ENCODE data around the gene JPH2. TPM values are rescaled to one million over a fixed set of nuclear protein-coding genes. Genes with fewer than 3 reads are reported as not detected.
"Not testable (repeated sequence)": the region's sequence is repeated elsewhere in the genome, so short reads cannot be mapped to it uniquely, and the experiment has no call there.

JPH2 gene
- total RNA-seq, 2 donors from 2014 or later: 0.29 to 0.46 TPM

GRCh38 chr20:44135012-44135412, 52.0 kb downstream of the JPH2 start:
- no peak for DNase-seq
- peak; percentile 48 to 72 for ATAC-seq (replicated peaks in 1 of 2)
- peaks cover 10% of the 10 kb centered on the region for H3K27me3 Mint-ChIP-seq (ENCODE audit: low read depth)
- H3K4me1 Mint-ChIP-seq (ENCODE audit: low read depth): no peaks in the 10 kb centered on the region
- no peaks in the 10 kb centered on the region for H3K9me3 Mint-ChIP-seq
- no peaks in the 10 kb centered on the region for H3K36me3 Mint-ChIP-seq (ENCODE audit: insufficient read depth in 2 of 2)
- no peak overlapping the region for H3K4me3 Mint-ChIP-seq
- H3K27ac Mint-ChIP-seq: no peak overlapping the region

GRCh38 chr20:44133424-44133823, 53.6 kb downstream of the JPH2 start:
- DNase-seq: no peak

GRCh38 chr20:44131704-44132103, 55.3 kb downstream of the JPH2 start:
- H3K27ac Mint-ChIP-seq: no peak overlapping the region
- DNase-seq: no peak

More at GRCh38 chr20:44133424-44133823, 53.6 kb downstream of the JPH2 start:
- no peaks in the 10 kb centered on the region for H3K9me3 Mint-ChIP-seq
- no peak overlapping the region for H3K4me3 Mint-ChIP-seq
- no peaks in the 10 kb centered on the region for H3K36me3 Mint-ChIP-seq (ENCODE audit: insufficient read depth in 2 of 2)
- H3K27ac Mint-ChIP-seq: no peak overlapping the region
- ATAC-seq (replicated peaks in 1 of 2): peak in 1 of 2 donors; percentile 34
- H3K27me3 Mint-ChIP-seq (ENCODE audit: low read depth): no peaks in the 10 kb centered on the region
- H3K4me1 Mint-ChIP-seq (ENCODE audit: low read depth): no peaks in the 10 kb centered on the region

GRCh38 chr20:44129911-44130718, 56.9 kb downstream of the JPH2 start:
- Mint-ChIP-seq H3K4me1 (ENCODE audit: low read depth) (no peaks in the 10 kb centered on the region), H3K4me3 (no peak overlapping the region), H3K27ac (no peak overlapping the region), H3K36me3 (ENCODE audit: insufficient read depth in 2 of 2) (no peaks in the 10 kb centered on the region), H3K27me3 (ENCODE audit: low read depth) (no peaks in the 10 kb centered on the region), H3K9me3 (no peaks in the 10 kb centered on the region)
- ATAC-seq (replicated peaks in 1 of 2) (no peak), DNase-seq (no peak)

More at GRCh38 chr20:44131704-44132103, 55.3 kb downstream of the JPH2 start:
- ATAC-seq (replicated peaks in 1 of 2): no peak
- Mint-ChIP-seq H3K9me3 (no peaks in the 10 kb centered on the region), H3K36me3 (ENCODE audit: insufficient read depth in 2 of 2) (no peaks in the 10 kb centered on the region), H3K4me1 (ENCODE audit: low read depth) (no peaks in the 10 kb centered on the region), H3K4me3 (no peak overlapping the region), H3K27me3 (ENCODE audit: low read depth) (no peaks in the 10 kb centered on the region)

- not testable (repeated sequence) for H3K27ac Mint-ChIP-seq; ATAC-seq (replicated peaks in 1 of 2); H3K4me1 Mint-ChIP-seq (ENCODE audit: low read depth)
These were observed 57.7 kb downstream of the JPH2 start for GRCh38 chr20:44129300-44129699.

GRCh38 chr20:44126445-44126844, 60.5 kb downstream of the JPH2 start:
- H3K36me3 Mint-ChIP-seq (ENCODE audit: insufficient read depth in 2 of 2): no peaks in the 10 kb centered on the region
- no peaks in the 10 kb centered on the region for H3K4me1 Mint-ChIP-seq (ENCODE audit: low read depth)
- no peak for ATAC-seq (replicated peaks in 1 of 2)
- H3K27me3 Mint-ChIP-seq (ENCODE audit: low read depth): peaks cover 12% of the 10 kb centered on the region
- no peak overlapping the region for H3K4me3 Mint-ChIP-seq
- H3K27ac Mint-ChIP-seq: no peak overlapping the region
- no peaks in the 10 kb centered on the region for H3K9me3 Mint-ChIP-seq
- DNase-seq: no peak

More at GRCh38 chr20:44129300-44129699, 57.7 kb downstream of the JPH2 start:
- H3K4me3 Mint-ChIP-seq; H3K27me3 Mint-ChIP-seq (ENCODE audit: low read depth); H3K9me3 Mint-ChIP-seq; DNase-seq; H3K36me3 Mint-ChIP-seq (ENCODE audit: insufficient read depth in 2 of 2): not testable (repeated sequence)

- no peak for DNase-seq
- Mint-ChIP-seq H3K9me3 (no peaks in the 10 kb centered on the region), H3K4me1 (ENCODE audit: low read depth) (no peaks in the 10 kb centered on the region), H3K27ac (no peak overlapping the region), H3K4me3 (no peak overlapping the region), H3K36me3 (ENCODE audit: insufficient read depth in 2 of 2) (no peaks in the 10 kb centered on the region), H3K27me3 (ENCODE audit: low read depth) (peaks cover 21% of the 10 kb centered on the region)
- ATAC-seq (replicated peaks in 1 of 2): no peak
These were observed 61.5 kb downstream of the JPH2 start for GRCh38 chr20:44125332-44126127.

- no peaks in the 10 kb centered on the region for H3K36me3 Mint-ChIP-seq (ENCODE audit: insufficient read depth in 2 of 2)
- H3K27ac Mint-ChIP-seq: no peak overlapping the region
- H3K27me3 Mint-ChIP-seq (ENCODE audit: low read depth): peaks cover 27% of the 10 kb centered on the region
- DNase-seq (no peak), ATAC-seq (replicated peaks in 1 of 2) (no peak)
- H3K4me3 Mint-ChIP-seq: no peak overlapping the region
- H3K9me3 Mint-ChIP-seq: no peaks in the 10 kb centered on the region
- no peaks in the 10 kb centered on the region for H3K4me1 Mint-ChIP-seq (ENCODE audit: low read depth)
These were observed 63.0 kb downstream of the JPH2 start for GRCh38 chr20:44123874-44124535.

- ATAC-seq (replicated peaks in 1 of 2) (no peak), DNase-seq (no peak)
- Mint-ChIP-seq H3K4me1 (ENCODE audit: low read depth) (no peaks in the 10 kb centered on the region), H3K27me3 (ENCODE audit: low read depth) (peaks cover 34% of the 10 kb centered on the region), H3K36me3 (ENCODE audit: insufficient read depth in 2 of 2) (no peaks in the 10 kb centered on the region), H3K9me3 (no peaks in the 10 kb centered on the region), H3K4me3 (no peak overlapping the region), H3K27ac (no peak overlapping the region)
These were observed 63.7 kb downstream of the JPH2 start for GRCh38 chr20:44123251-44123650.

- peaks cover 49% of the 10 kb centered on the region for H3K27me3 Mint-ChIP-seq (ENCODE audit: low read depth)
- ATAC-seq (replicated peaks in 1 of 2) (no peak), DNase-seq (no peak)
- no peaks in the 10 kb centered on the region for H3K36me3 Mint-ChIP-seq (ENCODE audit: insufficient read depth in 2 of 2)
- no peak overlapping the region for H3K27ac Mint-ChIP-seq
- no peaks in the 10 kb centered on the region for H3K9me3 Mint-ChIP-seq
- no peak overlapping the region for H3K4me3 Mint-ChIP-seq
- H3K4me1 Mint-ChIP-seq (ENCODE audit: low read depth): peaks cover 6% of the 10 kb centered on the region
These were observed 66.1 kb downstream of the JPH2 start for GRCh38 chr20:44120676-44121425.

- H3K9me3 Mint-ChIP-seq: no peaks in the 10 kb centered on the region
- H3K27ac Mint-ChIP-seq: no peak overlapping the region
- H3K36me3 Mint-ChIP-seq (ENCODE audit: insufficient read depth in 2 of 2): no peaks in the 10 kb centered on the region
- no peak overlapping the region for H3K4me3 Mint-ChIP-seq
- ATAC-seq (replicated peaks in 1 of 2) (no peak), DNase-seq (no peak)
- peaks cover 54% of the 10 kb centered on the region for H3K27me3 Mint-ChIP-seq (ENCODE audit: low read depth)
- peaks cover 6% of the 10 kb centered on the region for H3K4me1 Mint-ChIP-seq (ENCODE audit: low read depth)
These were observed 68.6 kb downstream of the JPH2 start for GRCh38 chr20:44118185-44119033.

Data from activated T-cell treated with anti-CD3 and anti-CD28 coated beads, Interleukin-2, amount 50 U/mL, for 72 hours (primary cell).